Omental fat pad (tissue), 4 donors: ENCODE data around the gene CDC26. TPM values are rescaled to one million over a fixed set of nuclear protein-coding genes. Genes with fewer than 3 reads are reported as not detected.
"Not testable (repeated sequence)": the region's sequence is repeated elsewhere in the genome, so short reads cannot be mapped to it uniquely, and the experiment has no call there.

Experiments
- ATAC-seq: fragments of 150-250 bp; one replicate; pipeline ENCODE4 v1.9.1; 2016; ENCODE audit warnings: mild to moderate bottlenecking, moderate library complexity; ENCODE audit not compliant: low FRiP score
- DNase-seq: peaks from one replicate; pipeline ENCODE4 v3.0.0-alpha.2; 2019; ENCODE audit warnings: low spot score
- CTCF ChIP-seq, 3 donors: fragments of 450-650 bp; IDR thresholded peaks; one replicate each; pipeline ENCODE4 v1.5.1; 2016 to 2017; ENCODE audit warnings: antibody characterized with exemption in 3 of 3, mild to moderate bottlenecking in 3 of 3, moderate library complexity in 2 of 3
- total RNA-seq, 4 donors: library from RNA; depleted of rRNA; stranded (reverse); fragments of >200 nt; gene quantifications; one replicate each; pipeline ENCODE4 v1.1.0, GENCODE V29; 2016

The CDC26 gene
- total RNA-seq, 4 donors from 2014 or later = 20.1 to 39.9 (median 25.3) TPM

- no peak for ATAC-seq
- DNase-seq = no peak
- TF ChIP-seq CTCF (IDR thresholded peaks at IDR 0.05) = no peak
Measured at GRCh38 chr9:113302792-113303418, 27.5 kb upstream of the CDC26 start, which contains the start of gene RNF183. Gene RNF183, minus strand, starts transcription at chr9:113303376. Its CDS starts 5,192 bp downstream, at chr9:113298184.

- TF ChIP-seq CTCF (IDR thresholded peaks at IDR 0.05) = no peak
- DNase-seq (no peak), ATAC-seq (no peak)
Measured at GRCh38 chr9:113301548-113301947, 26.2 kb upstream of the CDC26 start.

- DNase-seq (no peak), ATAC-seq (no peak)
- no peak for TF ChIP-seq CTCF (IDR thresholded peaks at IDR 0.05)
Measured at GRCh38 chr9:113299800-113300292, 24.5 kb upstream of the CDC26 start.

- TF ChIP-seq CTCF (IDR thresholded peaks at IDR 0.05) = no peak
- DNase-seq (no peak), ATAC-seq (no peak)
Measured at GRCh38 chr9:113298924-113299770, 23.8 kb upstream of the CDC26 start.

GRCh38 chr9:113298311-113298710 is 22.9 kb upstream of the CDC26 start:
- TF ChIP-seq CTCF (IDR thresholded peaks at IDR 0.05) = no peak
- ATAC-seq (no peak), DNase-seq (no peak)

- TF ChIP-seq CTCF (IDR thresholded peaks at IDR 0.05) = no peak
- DNase-seq = no peak
- no peak for ATAC-seq
Measured at GRCh38 chr9:113296796-113297558, 21.6 kb upstream of the CDC26 start.

- ATAC-seq = not testable (repeated sequence)
Measured at GRCh38 chr9:113296247-113296646, 20.9 kb upstream of the CDC26 start.

More at GRCh38 chr9:113296247-113296646, 20.9 kb upstream of the CDC26 start:
- DNase-seq = not testable (repeated sequence)
